Measurements from ENCODE around the gene POU6F2.

The POU6F2 gene

DNA sequence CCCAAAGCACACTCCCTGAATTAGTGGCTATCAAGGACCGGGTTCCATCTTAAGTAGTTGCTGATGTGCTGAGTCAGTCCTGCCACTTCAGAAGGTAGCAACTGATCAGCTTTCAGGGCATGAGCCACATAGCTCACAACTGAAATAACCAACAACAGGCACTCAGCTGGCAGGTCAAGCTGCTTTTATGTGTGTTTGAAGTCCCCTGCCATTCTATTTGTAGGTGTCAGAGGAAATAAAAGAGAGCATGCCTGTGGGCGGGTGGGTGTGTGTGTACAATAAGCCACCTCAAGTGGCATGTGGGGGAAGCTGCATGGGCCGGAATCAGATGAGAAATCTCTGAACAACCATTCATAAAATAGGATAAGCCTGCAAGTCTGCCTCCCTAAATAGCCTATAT lies 474.2 kb downstream of the POU6F2 start:
- no peak for DNase-seq (ENCODE audit: low read depth)

DNA sequence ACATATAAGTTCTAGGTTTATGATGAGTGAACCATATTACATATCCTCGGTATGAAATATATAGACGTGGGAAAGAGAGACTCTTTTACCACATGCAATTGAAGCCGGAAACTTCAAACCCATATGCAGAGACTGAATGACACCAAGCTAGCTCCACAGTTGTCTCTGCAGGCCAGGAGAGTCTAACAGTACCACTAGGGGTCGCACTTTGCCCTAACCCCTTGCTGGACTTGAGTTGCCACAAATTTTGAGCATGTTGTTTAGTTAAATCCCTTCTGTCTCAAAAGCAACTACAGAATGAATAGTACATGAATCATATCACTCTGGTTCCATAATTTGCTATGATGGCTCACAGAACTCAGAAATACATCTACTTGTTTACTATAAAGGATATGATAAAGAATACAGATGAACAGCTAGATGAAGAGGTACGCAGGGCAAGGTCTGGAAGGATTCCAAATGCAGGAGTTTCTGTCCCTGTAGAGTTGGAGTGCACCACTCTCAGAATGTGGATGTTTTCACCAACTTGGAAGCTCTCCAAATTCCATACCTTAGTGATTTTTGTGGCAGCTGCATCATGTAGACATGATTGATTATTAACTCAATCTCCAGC lies 476.1 kb downstream of the POU6F2 start:
- DNase-seq (ENCODE audit: low read depth), result peak; percentile 33

DNA sequence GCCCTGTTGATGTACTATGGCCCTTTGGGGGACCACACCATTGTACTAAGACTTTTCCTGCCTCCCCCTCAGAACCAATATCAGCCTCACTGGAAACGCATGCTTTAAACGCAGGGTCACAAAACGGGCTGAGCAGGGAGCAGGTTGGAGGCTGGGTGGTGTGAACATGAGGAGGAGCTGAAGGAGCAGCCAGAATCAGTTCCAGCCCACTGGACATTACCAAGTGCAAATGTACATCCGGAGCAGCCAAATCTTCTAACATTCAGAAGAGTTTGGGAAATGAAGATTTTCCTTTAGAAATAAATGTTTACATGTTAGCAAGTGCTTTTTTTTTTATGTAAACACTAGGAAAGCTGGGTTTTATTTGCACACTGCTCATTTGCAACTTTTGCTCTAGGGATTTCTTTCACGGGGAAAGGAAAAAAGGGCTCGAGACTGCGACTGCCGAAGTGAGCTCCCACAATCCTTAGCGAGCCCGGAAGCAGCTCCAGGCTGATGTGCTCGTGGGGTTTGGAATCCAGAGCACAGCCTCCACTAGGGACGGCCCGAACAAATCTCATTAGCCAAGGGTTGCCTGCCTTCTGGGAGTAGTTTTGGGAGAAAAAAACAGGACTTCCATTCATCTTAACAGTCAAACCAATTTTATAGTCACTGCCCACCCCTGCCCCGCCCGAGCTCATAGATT lies 480.5 kb downstream of the POU6F2 start:
- DNase-seq (ENCODE audit: low read depth), result no peak

DNA sequence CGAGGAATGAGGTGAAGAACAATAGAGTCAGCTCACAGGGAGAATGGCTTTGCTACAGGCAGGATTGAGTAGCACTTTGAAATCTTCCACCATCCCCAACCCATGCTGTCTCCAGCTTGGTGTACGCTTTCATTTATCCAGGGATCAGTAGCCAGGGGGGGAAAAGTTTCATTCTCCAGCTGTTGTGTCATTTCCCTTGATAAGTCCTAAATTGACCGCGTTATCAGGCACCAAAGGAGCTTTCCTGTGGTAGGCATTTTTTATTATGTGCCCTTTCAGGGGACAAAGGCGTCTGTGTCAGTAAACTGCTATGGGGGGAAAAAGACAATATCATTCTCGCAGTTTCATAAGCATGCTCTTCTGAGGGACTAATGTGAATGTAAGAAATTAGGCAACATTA lies 481.9 kb downstream of the POU6F2 start:
- no peak for DNase-seq (ENCODE audit: low read depth)

DNA sequence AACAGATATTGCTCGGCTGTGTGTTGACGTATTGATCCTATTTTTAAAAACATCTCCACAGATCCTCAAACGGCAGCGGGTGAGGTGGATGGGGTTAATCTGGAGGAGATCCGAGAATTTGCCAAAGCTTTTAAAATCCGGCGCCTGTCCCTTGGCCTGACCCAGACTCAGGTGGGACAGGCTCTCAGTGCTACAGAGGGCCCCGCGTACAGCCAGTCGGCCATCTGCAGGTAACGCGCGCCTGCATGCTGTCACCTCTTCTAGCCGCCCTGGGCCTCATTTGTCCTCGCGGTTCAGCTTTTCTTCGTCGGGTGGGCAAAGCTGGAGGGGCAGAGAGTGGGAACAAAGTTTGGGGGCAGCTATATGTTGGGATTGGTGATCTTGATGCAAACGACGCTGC lies 482.8 kb downstream of the POU6F2 start:
- no peak for DNase-seq (ENCODE audit: low read depth)

DNA sequence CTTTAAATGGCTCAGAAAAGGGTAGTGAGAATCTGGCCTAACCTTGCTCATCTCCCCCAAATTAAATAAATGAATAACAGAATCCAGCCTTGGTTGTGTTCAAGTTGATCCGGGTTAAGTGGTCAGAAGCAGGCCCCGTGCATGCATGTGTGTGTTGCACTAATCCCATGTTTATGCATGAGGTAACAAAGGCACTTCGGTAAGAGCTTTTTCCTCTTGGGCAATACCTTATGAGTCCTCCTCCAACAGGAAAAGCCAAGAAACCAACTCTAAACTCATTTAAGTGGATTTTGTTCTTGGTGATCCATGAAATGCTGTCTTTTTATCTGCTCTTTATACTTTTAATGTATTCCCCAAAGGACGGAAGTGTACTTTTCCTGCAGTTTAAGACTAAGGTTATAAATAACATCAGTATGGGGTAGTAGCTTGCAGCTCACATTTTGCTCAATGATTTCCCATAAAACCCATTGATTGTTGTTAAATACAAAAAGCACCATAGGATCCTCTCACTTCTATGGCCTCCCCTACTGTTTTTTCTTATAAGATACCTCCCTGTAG lies 483.6 kb downstream of the POU6F2 start:
- DNase-seq (ENCODE audit: low read depth), result no peak

DNA sequence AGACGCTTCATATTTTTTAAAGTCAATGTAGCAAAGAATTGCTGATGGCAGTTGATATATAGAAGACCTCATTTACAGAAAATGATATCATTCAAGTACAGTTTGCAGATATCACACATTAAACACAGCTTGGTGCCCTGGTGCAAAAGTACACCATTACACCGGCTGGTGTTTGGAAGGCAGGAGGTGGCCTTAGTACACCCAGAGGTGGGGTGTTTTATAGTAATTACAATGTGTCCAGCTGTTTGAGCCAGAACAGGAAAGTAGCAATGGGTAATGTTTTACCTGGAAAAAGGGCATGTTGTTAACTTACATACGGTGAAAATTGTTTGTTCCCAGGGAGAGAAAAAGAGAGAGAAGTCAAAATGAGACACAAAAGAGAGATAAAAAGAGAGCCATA lies 485.5 kb downstream of the POU6F2 start:
- DNase-seq (ENCODE audit: low read depth), result no peak

DNA sequence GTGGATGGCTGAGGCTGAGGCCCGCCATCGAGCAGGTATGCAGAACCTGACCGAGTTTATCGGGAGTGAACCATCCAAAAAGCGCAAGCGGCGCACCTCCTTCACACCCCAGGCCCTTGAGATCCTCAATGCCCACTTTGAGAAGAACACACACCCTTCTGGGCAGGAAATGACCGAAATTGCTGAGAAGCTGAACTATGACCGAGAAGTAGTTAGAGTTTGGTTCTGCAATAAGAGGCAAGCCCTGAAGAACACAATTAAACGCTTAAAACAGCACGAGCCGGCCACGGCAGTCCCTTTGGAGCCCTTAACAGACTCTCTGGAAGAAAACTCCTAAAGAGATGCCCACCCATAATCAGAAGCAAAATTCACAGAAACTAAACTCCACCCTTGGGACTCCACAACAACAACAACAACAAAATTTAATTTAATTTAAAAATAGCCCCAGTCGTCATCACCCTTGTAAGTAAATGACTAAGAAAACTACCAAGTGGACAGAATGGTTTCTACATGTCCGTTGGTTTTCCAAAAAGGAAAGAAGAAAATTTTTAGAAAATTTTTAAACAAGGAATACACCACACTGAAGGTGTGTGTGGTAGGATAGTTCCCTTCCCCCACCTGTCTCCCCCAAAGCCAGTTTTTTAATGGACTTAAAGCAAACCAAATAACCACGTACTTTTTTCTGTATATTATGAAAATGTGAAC lies 486.8 kb downstream of the POU6F2 start:
- DNase-seq (ENCODE audit: low read depth), result no peak

DNA sequence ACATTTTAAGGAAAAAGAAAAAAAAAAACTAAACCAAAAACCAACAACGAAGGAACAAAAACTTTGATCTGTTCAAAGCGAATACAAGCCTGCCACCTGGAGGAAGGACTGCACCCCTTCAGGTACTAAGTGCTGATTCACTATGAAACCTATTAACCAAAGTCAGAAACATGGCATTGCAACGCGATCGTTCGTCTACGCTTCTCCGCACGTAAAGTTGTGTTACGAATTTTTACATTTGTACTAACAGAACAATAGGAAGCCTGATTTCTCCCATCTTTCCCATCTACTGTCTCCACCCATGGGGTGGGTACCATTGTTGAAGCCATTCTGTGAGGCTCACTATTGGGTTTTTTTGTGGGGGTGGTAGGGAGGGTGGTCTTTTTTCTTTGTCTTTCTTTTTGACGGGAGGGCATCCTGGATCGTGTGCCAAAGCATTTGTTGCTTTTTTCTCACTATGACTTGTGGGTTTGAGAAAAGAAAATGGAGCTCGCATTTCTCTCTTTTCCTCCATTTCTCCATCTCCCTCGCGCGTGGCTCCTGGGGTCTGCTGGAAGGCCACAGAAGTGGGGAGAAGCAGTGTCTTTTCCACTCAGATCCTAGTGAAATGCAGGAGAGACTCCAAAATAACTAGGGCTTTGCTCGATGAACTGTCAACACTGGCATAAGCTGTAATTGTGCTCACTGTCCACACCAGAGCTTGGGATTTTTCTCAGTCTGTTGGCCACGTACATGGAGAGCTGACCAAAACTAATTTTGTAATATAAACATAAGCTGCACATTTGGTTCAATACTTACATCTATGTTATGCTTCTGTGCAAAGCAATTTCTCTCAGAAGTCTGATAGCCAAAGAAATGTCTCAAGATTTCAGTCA lies 487.6 kb downstream of the POU6F2 start:
- DNase-seq (ENCODE audit: low read depth), result peak; percentile 9

DNA sequence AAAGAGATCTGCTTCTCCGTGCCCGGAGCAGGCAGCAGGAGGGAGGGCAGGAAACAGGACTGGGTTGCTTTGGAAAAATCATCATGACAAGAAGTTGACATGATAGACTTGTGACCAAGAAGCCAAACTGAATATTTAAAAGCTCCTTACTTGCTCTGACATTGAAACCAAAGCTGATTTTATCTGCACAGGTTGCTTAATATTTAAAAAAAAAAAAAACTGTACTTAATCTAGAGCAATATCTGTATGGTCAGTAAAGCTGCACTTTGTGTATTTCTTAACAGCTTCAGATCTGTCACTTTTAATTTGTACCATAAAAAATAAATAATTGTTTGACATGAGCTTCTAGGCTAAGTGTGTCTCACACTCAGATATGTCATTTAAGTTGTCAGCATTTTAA lies 490.6 kb downstream of the POU6F2 start:
- no peak for DNase-seq (ENCODE audit: low read depth)

DNA sequence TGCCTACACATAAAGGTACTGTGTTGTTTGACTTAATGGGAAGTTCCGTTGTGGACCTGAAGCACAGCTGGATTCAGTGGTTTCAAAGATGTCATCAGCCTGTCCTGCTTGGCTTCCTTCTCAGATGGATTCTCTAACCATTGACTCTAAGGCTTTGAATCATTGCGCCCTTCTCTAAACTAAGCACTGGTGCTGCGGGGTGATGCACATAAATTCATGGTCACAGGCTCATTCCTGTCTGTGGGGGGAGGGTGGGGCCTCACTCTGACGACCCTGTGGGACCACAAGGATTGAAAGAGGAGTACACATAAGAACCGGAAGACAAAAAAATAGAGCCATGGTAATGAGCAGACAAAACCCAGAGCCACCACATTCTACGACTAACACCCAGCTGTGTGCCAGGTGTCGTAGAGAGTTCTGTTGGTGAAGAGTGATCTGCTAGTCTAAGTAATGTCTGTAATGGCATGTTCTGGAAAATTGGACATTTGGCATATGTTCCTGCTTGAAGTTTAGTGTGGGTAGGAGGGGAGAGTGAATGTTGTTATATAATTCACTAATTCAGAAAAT lies 491.2 kb downstream of the POU6F2 start:
- DNase-seq (ENCODE audit: low read depth), result no peak

DNA sequence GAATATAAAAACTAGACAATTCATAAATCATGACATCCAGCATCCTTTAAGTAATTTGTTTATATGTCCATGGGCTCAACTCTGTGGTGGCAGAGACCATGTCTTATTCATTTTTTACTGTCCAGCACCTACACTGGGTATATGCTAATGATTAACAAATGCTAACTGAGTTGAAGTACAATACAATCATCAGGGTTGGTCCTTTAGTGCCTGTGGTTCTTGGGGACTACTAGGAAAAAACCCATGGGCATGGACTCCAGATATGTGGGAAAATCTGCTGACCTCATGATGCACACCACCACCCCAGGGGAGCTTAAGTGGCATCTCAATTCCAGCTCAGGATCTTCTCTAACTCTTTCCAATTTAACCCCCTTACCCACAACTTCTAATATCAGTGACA lies 503.2 kb downstream of the POU6F2 start:
- DNase-seq (ENCODE audit: low read depth), result no peak

DNA sequence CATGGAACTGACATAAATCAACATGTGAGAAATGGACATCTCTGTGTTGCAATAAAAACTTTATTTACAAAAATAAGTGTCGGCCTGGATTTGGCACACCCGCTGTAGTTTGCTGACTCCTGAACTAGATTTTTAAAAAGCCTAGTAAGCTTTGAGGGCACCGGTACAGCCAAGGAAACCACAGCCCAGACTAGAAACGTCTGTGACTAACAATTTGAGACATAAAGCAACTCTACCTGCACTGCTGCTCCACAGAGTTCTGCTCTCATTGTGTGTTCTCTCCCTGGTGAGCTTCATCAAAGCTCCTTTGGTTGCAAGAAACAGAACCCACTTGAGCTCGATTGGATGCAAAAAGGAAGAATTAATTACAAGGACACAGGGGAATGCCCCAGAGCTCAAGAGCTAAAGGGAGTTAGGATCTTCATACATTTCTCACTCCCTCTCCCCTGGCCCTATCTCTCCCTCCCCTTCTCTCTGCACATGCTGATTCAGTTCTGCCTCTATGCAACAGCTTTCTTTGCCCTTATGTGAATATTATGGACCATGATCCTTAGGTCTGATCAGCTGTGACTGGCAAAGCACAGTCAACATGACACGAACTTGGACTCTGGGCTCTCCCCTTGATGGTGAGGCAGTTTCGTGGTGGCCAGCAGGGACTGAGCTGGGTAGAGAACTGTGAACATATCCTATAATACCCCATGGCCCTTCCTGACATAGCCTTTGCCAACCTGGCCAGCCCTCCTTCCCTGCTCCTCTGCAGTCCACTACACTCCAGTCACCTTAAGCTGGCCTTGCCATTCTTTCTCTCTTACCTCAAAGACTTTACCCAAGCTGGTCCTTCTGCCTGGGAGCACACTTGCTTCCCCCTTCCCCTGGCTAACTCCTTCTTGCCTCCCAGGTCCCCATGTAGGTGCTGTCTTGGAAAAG lies 511.0 kb downstream of the POU6F2 start:
- DNase-seq (ENCODE audit: low read depth), result no peak

DNA sequence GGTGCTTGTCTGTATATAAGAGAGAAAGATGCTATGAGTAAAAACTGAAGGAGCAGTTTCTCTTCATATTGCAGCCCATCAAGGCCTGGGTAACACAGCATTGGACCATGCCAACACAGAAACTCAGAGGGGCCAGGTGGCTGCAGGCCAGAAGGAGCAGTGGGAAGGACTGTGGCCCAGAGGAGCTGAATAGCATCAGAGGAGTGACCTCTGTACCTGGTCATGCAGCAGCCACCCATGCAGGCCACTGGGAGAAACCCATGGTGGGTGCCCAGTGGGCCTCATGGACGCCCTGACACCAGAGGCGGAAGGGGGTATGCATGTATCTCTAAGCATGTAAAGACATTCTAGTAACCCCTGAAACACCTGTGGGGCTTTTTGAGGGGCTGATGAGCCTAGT lies 512.6 kb downstream of the POU6F2 start:
- DNase-seq (ENCODE audit: low read depth), result no peak

DNA sequence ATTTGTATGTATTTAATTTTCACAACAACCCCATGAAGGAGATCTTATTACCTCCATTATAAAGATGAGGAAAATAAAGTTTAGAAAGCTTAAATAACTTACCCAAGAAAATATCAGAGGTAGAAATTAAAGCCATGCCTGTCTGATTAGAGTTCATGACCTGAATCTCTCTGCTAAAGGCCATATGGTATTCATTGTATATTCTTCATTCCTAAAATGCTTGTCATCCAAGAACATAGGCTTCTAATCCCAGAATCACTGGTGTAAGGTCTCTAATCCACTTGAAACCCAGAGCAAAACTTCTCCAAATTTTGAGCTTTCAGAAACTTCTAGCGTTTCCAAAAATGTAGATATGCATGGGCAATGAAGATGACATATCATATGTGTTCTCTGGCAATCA lies 516.2 kb downstream of the POU6F2 start:
- no peak for DNase-seq (ENCODE audit: low read depth)

DNA sequence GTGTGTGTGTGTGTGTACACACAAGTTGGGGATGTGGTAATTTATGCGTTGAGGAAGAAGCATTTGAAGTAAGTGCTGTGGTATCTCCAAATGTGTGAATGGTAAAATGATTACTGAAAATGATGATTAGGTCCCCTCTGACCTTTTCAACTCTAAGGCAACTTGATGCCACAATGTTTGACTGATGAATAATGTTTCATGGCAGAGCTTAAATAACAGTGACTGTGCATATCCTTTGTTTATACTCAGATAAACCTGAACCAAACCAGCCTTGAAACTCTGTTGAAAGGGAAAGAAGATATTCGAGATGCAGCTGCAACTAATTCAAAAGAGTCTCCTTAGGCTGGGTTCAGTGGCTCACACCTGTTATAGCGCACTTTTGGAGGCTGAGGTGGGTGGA lies 523.6 kb downstream of the POU6F2 start:
- no peak for DNase-seq (ENCODE audit: low read depth)

DNA sequence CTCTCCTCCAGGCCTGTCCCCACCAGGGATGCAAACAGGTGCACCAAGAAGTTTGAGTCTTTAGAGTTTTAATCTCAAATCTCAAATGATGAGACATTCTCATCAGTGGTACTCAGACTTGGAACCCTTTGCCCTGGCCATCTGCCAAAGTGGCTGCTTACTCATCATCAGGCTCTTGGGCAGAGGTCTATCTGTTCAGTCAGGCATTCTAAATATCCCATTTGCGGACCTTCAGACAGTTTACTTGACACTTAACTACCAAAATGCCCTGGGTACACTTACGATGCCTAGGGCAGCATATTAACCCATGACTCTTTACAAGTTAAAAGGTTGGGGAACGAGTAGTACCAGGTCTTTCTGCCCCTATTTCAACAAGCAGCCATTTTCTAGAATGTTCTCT lies 527.3 kb downstream of the POU6F2 start:
- DNase-seq (ENCODE audit: low read depth), result no peak

DNA sequence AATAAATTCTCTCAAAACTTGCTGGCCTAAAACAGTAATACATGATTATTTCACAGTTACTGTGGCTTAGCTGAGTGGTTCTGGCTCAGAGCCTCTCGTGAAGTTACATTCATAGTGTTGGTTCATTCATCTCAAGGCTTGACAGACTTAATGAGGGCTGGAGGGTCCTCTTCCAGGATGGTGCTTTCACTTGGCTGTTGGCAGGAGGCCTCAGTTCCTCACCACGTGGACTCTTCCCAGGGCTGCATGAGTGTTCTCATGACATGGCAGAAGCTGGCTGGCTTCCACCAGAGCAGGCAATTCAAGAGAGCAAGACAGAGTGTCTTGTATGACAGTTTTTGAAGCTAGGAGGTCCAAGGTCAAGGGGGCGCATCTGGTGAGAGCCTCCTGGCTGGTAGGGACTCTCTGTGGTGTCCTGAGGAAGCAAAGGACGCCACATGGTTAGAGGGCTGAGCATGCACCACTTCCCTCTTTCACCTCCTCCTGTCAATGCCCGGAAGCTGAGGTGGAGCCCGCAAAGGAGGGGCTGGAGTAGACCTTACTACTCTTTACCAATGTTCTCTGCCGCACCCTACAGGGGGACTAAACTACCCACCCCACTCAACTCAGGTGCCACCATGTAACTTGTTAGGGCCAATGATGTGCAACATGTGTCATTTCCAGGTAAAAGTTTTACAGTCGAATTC lies 530.3 kb downstream of the POU6F2 start:
- no peak for DNase-seq (ENCODE audit: low read depth)

DNA sequence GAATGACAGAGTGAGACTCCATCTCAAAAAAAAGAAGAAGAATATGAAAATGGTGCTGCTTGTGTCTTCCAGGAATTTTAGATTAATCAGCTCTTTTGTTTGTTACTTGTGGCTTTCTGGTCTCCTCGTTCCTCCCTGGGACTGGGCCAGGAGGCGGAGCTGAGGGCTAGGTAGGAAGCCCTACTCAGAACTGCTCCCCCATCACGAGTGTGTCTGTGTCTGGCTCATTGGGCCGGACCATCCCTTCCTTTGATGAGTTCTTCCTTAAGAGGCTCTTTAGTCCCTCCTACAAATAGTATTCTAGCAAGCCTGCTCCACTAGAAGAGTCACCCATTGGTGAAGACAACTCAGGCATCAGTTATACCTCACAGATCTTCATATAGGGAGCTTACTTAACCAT lies 531.7 kb downstream of the POU6F2 start:
- DNase-seq (ENCODE audit: low read depth), result no peak

DNA sequence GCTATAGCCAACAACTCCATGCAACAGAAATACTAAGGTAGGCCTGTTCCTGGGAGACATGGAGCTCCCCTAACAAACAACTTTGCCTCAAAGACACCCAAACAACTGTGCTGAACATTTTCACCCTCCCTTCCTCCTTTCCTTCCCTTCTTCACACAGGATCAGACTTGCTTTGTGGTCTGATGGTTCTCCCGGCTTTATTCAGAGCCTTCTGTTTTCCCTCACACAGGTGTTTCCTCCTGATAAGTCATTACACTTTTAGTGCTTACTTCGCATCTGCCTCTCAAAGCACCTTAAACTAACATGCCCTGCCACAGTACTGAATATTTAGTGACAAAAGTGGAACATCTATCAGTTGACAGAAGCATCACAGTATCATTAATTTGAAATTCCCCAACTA lies 532.2 kb downstream of the POU6F2 start:
- DNase-seq (ENCODE audit: low read depth), result no peak
